ENCODE measurements around the gene LRRFIP1. TPM values are rescaled to one million over a fixed set of nuclear protein-coding genes. Genes with fewer than 3 reads are reported as not detected.
A peak's percentile ranks its signal among the peaks of the same experiment; 100 is the strongest.

The LRRFIP1 gene
- total and polyA plus RNA-seq, 2 of the 13 experiments (the other 11 are each of a cell fraction or from before 2014, with no cell fraction given): 15.9 to 40.5 TPM

DNA sequence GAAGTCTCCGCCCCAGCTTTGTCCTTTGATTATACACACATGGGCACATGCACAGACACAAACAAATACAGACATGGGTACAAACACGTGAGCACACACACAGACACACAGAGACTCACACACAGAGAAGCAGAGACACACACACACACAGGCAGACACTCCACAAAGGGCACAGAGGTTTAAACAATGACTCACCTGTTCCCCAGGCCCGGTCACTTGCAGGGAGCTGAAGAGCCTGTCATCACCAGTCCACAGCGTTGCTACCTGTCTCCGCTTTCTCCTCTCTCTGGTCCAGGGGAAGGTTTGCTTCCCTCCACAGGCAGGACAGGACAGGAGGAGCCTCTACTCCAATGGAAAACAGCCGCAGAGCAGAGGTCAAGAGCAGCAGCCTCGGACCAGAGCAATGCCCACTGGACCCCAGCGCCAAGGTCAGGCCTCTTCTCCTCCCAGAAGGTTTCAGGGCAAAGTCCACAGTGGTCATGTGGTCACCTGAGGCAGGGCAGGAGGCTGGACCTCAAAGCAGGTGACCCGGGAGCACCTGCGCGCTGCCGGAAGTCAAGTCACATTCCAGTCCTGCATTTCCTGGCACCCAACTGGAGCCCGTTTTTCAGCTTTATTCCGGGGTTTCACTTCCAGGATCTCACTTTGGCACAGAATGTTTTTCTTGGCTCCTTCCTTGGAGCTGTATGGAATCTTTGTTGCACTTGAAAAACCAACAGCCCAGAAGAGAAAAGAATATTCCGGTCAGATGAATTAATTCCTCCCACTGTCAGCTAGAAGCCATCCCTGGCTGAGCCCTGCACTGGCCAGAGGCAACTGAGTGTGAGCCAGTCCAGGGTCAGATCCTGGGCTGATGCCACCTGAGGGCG, 36.9 kb upstream of the LRRFIP1 start, which contains the start of gene RAB17 (continued):
- TF ChIP-seq, protein P1, sequence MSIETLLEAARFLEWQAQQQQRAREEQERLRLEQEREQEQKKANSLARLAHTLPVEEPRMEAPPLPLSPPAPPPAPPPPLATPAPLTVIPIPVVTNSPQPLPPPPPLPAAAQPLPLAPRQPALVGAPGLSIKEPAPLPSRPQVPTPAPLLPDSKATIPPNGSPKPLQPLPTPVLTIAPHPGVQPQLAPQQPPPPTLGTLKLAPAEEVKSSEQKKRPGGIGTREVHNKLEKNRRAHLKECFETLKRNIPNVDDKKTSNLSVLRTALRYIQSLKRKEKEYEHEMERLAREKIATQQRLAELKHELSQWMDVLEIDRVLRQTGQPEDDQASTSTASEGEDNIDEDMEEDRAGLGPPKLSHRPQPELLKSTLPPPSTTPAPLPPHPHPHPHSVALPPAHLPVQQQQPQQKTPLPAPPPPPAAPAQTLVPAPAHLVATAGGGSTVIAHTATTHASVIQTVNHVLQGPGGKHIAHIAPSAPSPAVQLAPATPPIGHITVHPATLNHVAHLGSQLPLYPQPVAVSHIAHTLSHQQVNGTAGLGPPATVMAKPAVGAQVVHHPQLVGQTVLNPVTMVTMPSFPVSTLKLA (IDR thresholded peaks at IDR 0.05): peak; percentile 92
- TF ChIP-seq, protein P2, sequence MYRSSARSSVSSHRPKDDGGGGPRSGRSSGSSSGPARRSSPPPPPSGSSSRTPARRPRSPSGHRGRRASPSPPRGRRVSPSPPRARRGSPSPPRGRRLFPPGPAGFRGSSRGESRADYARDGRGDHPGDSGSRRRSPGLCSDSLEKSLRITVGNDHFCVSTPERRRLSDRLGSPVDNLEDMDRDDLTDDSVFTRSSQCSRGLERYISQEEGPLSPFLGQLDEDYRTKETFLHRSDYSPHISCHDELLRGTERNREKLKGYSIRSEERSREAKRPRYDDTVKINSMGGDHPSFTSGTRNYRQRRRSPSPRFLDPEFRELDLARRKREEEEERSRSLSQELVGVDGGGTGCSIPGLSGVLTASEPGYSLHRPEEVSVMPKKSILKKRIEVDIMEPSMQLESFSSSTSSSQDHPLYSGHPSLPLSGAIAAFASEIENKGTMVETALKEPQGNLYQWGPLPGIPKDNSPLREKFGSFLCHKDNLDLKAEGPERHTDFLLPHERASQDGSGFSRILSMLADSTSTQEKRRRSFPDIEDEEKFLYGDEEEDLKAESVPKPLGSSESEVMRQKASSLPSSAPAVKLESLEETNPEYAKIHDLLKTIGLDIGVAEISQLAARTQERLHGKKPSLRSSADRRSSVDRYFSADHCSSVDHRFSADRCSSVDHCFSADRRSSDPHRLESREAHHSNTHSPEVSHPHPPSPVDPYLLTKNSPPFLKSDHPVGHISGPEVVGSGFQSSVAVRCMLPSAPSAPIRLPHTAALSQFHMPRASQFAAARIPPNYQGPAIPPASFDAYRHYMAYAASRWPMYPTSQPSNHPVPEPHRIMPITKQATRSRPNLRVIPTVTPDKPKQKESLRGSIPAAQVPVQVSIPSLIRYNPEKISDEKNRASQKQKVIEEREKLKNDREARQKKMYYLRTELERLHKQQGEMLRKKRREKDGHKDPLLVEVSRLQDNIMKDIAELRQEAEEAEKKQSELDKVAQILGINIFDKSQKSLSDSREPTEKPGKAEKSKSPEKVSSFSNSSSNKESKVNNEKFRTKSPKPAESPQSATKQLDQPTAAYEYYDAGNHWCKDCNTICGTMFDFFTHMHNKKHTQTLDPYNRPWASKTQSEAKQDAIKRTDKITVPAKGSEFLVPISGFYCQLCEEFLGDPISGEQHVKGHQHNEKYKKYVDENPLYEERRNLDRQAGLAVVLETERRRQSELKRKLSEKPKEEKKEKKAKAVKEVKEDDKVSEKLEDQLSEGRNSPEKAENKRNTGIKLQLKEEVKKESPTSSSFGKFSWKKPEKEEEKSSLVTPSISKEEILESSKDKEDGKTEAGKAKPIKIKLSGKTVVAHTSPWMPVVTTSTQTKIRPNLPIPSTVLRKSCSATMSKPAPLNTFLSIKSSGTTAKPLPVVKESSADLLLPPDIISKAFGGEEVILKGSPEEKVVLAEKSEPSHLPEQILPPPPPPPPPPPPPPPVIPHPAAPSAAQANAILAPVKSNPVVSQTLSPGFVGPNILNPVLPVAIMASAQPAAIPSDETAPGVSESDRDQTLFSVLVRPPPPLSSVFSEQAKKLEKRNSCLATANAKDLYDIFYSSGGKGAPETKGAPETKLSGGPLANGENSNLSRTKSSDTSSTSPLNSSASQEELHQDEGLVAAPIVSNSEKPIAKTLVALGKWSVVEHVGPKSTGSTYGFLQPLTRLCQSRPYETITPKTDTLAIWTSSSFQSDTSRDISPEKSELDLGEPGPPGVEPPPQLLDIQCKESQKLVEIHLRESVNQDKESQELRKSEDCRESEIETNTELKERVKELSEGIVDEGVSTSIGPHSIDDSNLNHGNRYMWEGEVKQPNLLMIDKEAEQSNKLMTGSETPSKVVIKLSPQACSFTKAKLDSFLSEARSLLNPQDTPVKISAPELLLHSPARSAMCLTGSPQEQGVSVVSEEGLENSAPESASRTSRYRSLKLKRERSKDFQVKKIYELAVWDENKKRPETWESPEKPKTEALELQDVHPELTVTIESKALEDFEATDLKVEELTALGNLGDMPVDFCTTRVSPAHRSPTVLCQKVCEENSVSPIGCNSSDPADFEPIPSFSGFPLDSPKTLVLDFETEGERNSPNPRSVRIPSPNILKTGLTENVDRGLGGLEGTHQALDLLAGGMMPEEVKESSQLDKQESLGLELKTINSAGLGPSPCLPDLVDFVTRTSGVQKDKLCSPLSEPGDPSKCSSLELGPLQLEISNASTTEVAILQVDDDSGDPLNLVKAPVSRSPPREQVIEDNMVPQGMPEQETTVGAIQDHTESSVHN (CRISPR knock-in tag; IDR thresholded peaks at IDR 0.05): peak; percentile 93; the same call in 1 of the 2 replicates
- TF ChIP-seq, protein P3, sequence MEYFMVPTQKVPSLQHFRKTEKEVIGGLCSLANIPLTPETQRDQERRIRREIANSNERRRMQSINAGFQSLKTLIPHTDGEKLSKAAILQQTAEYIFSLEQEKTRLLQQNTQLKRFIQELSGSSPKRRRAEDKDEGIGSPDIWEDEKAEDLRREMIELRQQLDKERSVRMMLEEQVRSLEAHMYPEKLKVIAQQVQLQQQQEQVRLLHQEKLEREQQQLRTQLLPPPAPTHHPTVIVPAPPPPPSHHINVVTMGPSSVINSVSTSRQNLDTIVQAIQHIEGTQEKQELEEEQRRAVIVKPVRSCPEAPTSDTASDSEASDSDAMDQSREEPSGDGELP (IDR thresholded peaks at IDR 0.05; ENCODE audit: borderline replicate concordance, low read depth): peak; percentile 88
- TF ChIP-seq U2AF2 (IDR thresholded peaks at IDR 0.05; ENCODE audit: low read depth, low read length) (0 out of 2 replicates have a peak, but pooled peaks have one; percentile 51), ZNF75D (CRISPR knock-in tag; IDR thresholded peaks at IDR 0.05; ENCODE audit: borderline replicate concordance) (no peak), ZSCAN30 (CRISPR knock-in tag; IDR thresholded peaks at IDR 0.05) (peak; percentile 80; the same call in 1 of the 2 replicates), ATF1 (CRISPR knock-in tag; IDR thresholded peaks at IDR 0.05) (0 out of 2 replicates have a peak, but pooled peaks have one; percentile 26)
- TF ChIP-seq, protein P4, sequence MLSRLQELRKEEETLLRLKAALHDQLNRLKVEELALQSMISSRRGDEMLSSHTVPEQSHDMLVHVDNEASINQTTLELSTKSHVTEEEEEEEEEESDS (CRISPR knock-in tag; IDR thresholded peaks at IDR 0.05; ENCODE audit: borderline replicate concordance): 0 out of 2 replicates have a peak, but pooled peaks have one; percentile 15
- TF ChIP-seq, protein P5, sequence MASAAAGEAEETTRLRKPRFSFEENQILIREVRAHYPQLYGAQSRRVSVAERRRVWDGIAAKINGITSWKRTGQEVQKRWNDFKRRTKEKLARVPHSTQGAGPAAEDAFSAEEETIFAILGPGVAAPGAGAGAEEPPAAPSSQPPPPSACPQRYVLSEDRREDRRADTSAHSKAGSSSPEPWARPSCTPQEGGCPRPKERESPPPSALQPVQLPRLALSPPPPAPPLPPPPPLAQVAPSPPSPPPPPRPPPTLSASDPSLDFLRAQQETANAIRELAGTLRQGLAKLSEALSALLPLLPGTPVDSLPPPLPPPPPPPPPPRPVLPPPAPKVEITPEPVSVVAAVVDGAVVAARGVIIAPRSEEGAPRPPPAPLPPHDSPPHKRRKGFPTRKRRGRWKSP (CRISPR knock-in tag; IDR thresholded peaks at IDR 0.05): peak; percentile 67; the same call in 1 of the 2 replicates

Measured in HepG2 (cell line).